Caco-2 (cell line): ENCODE measurements around the gene CCDC82. TPM values are rescaled to one million over a fixed set of nuclear protein-coding genes. Genes with fewer than 3 reads are reported as not detected.
A peak's percentile ranks its signal among the peaks of the same experiment; 100 is the strongest.

Source experiments
- BruUV-seq: library from RNA; stranded (reverse); fragments of 400-500 nt; replicated peaks from 2 replicates; lab custom pipeline; 2021; lab: Mats Ljungman, UMichigan
- CTCF ChIA-PET: fragments of 300-600 bp; sonication (Branson Sonifier 250); formaldehyde crosslinking; loops from one replicate; lab custom pipeline; 2022; ENCODE audit warnings: antibody characterized with exemption; lab: Charles Lee
- POLR2A ChIA-PET: fragments of 300-600 bp; sonication (Branson Sonifier 250); formaldehyde crosslinking; loops from one replicate; lab custom pipeline; 2022; ENCODE audit warnings: antibody characterized with exemption; lab: Charles Lee
- DNase-seq, 2 experiments: peaks; one replicate each; pipeline versions ENCODE4 v3.0.0 to v3.0.0-alpha.2; 2020 to 2022
- H3K27me3 ChIP-seq: replicated peaks from 2 replicates; pipeline ENCODE4 v1.6.0; 2011; ENCODE audit warnings: low read length; ENCODE audit not compliant: control insufficient read depth, insufficient read depth
- H3K36me3 ChIP-seq: 2 replicates; pipeline ENCODE4 v1.5.1; 2011; ENCODE audit warnings: low read length; ENCODE audit not compliant: control insufficient read depth, insufficient read depth
- H3K4me1 ChIP-seq: fragments of 250-450 bp; sonication (Bioruptor Pico); 2 replicates; pipeline ENCODE4 v1.5.1; 2020; ENCODE audit warnings: mild to moderate bottlenecking
- H3K4me3 ChIP-seq: 2 replicates; pipeline ENCODE4 v1.5.1; 2011; ENCODE audit warnings: low read depth, mild to moderate bottlenecking, control low read depth, low read length
- H3K9me3 ChIP-seq: fragments of 250-450 bp; sonication (Bioruptor Pico); 2 replicates; pipeline ENCODE4 v1.5.1; 2020; ENCODE audit warnings: mild to moderate bottlenecking, moderate library complexity
- H3K27ac Mint-ChIP-seq: one replicate; pipeline ENCODE4 v1.8.0; 2022; ENCODE audit warnings: mixed read lengths; ENCODE audit not compliant: unreplicated experiment
- H3K27me3 Mint-ChIP-seq: one replicate; pipeline ENCODE4 v1.8.0; 2022; ENCODE audit warnings: mixed read lengths; ENCODE audit not compliant: insufficient read depth, unreplicated experiment
- H3K36me3 Mint-ChIP-seq: one replicate; pipeline ENCODE4 v1.8.0; 2022; ENCODE audit warnings: mild to moderate bottlenecking, mixed read lengths; ENCODE audit not compliant: insufficient read depth, unreplicated experiment
- H3K4me1 Mint-ChIP-seq: one replicate; pipeline ENCODE4 v1.8.0; 2022; ENCODE audit warnings: low read depth, mixed read lengths; ENCODE audit not compliant: unreplicated experiment
- H3K4me3 Mint-ChIP-seq: one replicate; pipeline ENCODE4 v1.8.0; 2022; ENCODE audit warnings: mild to moderate bottlenecking, moderate library complexity, mixed read lengths; ENCODE audit not compliant: unreplicated experiment
- H3K9me3 Mint-ChIP-seq: one replicate; pipeline ENCODE4 v1.8.0; 2022; ENCODE audit warnings: mixed read lengths; ENCODE audit not compliant: unreplicated experiment
- CTCF ChIP-seq, 2 experiments: fragments of 200-600 bp in 1 of 2; IDR thresholded peaks; 1 replicate in 1 of 2; 2 replicates in 1 of 2; pipeline versions ENCODE4 v1.5.1 to v1.8.0; 2011 to 2022; ENCODE audit warnings: antibody characterized with exemption in 1 of 2, control low read depth in 1 of 2, inconsistent platforms in 1 of 2, low read depth in 1 of 2, low read length in 1 of 2, mild to moderate bottlenecking in 1 of 2, moderate library complexity in 1 of 2; ENCODE audit not compliant: insufficient read depth in 1 of 2, severe bottlenecking in 1 of 2, unreplicated experiment in 1 of 2
- intact Hi-C: fragments of 100-400 bp; cut with micrococcal nuclease; formaldehyde crosslinking; loops from one replicate; pipeline ENCODE4 v1.10.0; 2022; ENCODE audit not compliant: unreplicated experiment
- total RNA-seq: library from RNA; stranded (reverse); gene quantifications from 2 replicates; pipeline ENCODE4 v1.2.3, GENCODE V29; 2022

CCDC82 gene
- total RNA-seq, 1 experiment from 2014 or later: 38.2 TPM

- Mint-ChIP-seq H3K4me3 (no peak overlapping the region), H3K9me3 (no peaks in the 10 kb centered on the region), H3K27me3 (no peaks in the 10 kb centered on the region), H3K4me1 (peaks cover 44% of the 10 kb centered on the region), H3K27ac (no peak overlapping the region), H3K36me3 (peaks cover 5% of the 10 kb centered on the region)
- intact Hi-C loops: no loop called here
- Histone ChIP-seq H3K4me1 (peaks cover 48% of the 10 kb centered on the region), H3K4me3 (no peak overlapping the region), H3K27me3 (no peaks in the 10 kb centered on the region), H3K9me3 (no peaks in the 10 kb centered on the region), H3K36me3 (no peaks in the 10 kb centered on the region)
- no peak for DNase-seq
- no TSS peak for BruUV-seq
- CTCF ChIA-PET: interaction anchor here (1.2 kb wide), 1 partner anchor 13 kb away, joined by 3 read pairs; the partner anchor contains the start of gene MAML2
- no peak for TF ChIP-seq CTCF (IDR thresholded peaks at IDR 0.05; ENCODE audit: insufficient read depth in 1 of 2, low read depth in 1 of 2, low read length in 1 of 2, severe bottlenecking in 1 of 2, unreplicated experiment in 1 of 2)
- POLR2A ChIA-PET: no interaction called here
Measured at GRCh38 chr11:96330511-96330859, 59.2 kb downstream of the CCDC82 start.

- Histone ChIP-seq H3K36me3 (no peaks in the 10 kb centered on the region), H3K4me1 (peaks cover 49% of the 10 kb centered on the region), H3K9me3 (no peaks in the 10 kb centered on the region), H3K4me3 (no peak overlapping the region), H3K27me3 (no peaks in the 10 kb centered on the region)
- Mint-ChIP-seq H3K27me3 (no peaks in the 10 kb centered on the region), H3K9me3 (no peaks in the 10 kb centered on the region), H3K27ac (no peak overlapping the region), H3K4me3 (no peak overlapping the region), H3K36me3 (peaks cover 5% of the 10 kb centered on the region), H3K4me1 (peaks cover 47% of the 10 kb centered on the region)
- CTCF ChIA-PET: interaction anchor here (1.2 kb wide), 1 partner anchor 13 kb away, joined by 3 read pairs; the partner anchor contains the start of gene MAML2
- intact Hi-C loops: no loop called here
- no peak for DNase-seq
- TF ChIP-seq CTCF (IDR thresholded peaks at IDR 0.05; ENCODE audit: insufficient read depth in 1 of 2, low read depth in 1 of 2, low read length in 1 of 2, severe bottlenecking in 1 of 2, unreplicated experiment in 1 of 2): no peak
- POLR2A ChIA-PET: no interaction called here
- BruUV-seq: no TSS peak
Measured at GRCh38 chr11:96329855-96330510, 59.7 kb downstream of the CCDC82 start.

- Mint-ChIP-seq H3K9me3 (no peaks in the 10 kb centered on the region), H3K27me3 (no peaks in the 10 kb centered on the region), H3K4me1 (peaks cover 53% of the 10 kb centered on the region), H3K36me3 (peaks cover 9% of the 10 kb centered on the region), H3K4me3 (no peak overlapping the region), H3K27ac (peak overlapping the region; percentile 72)
- H3K4me3 ChIP-seq: no peak overlapping the region
- intact Hi-C loops: no loop called here
- no peaks in the 10 kb centered on the region for H3K36me3 ChIP-seq
- CTCF ChIA-PET: no interaction called here
- H3K9me3 ChIP-seq: no peaks in the 10 kb centered on the region
- POLR2A ChIA-PET: no interaction called here
- H3K27me3 ChIP-seq: no peaks in the 10 kb centered on the region
- BruUV-seq: no TSS peak
- peaks cover 54% of the 10 kb centered on the region for H3K4me1 ChIP-seq
- no peak for DNase-seq
- no peak for TF ChIP-seq CTCF (IDR thresholded peaks at IDR 0.05; ENCODE audit: insufficient read depth in 1 of 2, low read depth in 1 of 2, low read length in 1 of 2, severe bottlenecking in 1 of 2, unreplicated experiment in 1 of 2)
Measured at GRCh38 chr11:96329419-96329818, 60.3 kb downstream of the CCDC82 start.
